Measurements from ENCODE around the gene CRABP2.

CRABP2 gene

DNA sequence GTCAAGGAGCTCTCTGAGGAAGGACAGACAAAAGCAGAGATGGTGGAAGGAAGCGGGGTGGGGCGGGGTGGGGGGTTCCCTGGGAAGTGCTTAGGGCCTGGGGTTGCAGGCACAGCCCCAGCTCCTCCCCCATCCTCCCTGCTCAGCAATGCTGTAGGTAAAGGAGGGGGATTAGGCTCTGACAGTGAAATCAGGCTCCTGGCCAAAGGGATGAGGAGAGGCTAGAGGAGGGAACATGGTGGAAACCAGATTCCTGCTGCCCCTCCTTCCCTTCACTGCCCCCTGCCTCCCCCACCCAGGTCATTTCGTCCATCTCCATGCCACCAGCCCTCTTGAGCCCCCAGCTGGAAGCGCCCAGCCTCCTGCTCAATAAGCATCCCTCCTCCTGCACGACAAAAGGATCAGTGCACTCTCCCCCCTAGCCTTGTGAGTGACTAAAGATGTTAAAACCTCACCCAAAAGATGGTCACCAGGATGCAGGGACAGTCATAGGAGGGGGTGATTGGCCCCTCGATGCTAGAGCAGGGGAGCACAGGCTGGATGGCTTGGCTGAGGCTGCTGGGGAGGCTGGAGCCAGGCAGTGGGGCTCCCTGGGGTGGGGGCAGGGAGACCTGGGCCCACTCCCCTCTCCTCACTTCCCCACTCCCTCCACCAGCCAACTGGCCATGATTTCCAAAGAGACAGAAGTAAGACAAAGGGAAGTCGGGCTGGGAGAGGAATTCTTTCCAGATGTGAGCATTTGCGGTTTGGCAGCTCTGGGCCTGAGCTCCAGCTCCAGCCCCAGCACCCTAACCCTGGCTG is 2.2 kb upstream of the CRABP2 start:
- no peak for DNase-seq

DNA sequence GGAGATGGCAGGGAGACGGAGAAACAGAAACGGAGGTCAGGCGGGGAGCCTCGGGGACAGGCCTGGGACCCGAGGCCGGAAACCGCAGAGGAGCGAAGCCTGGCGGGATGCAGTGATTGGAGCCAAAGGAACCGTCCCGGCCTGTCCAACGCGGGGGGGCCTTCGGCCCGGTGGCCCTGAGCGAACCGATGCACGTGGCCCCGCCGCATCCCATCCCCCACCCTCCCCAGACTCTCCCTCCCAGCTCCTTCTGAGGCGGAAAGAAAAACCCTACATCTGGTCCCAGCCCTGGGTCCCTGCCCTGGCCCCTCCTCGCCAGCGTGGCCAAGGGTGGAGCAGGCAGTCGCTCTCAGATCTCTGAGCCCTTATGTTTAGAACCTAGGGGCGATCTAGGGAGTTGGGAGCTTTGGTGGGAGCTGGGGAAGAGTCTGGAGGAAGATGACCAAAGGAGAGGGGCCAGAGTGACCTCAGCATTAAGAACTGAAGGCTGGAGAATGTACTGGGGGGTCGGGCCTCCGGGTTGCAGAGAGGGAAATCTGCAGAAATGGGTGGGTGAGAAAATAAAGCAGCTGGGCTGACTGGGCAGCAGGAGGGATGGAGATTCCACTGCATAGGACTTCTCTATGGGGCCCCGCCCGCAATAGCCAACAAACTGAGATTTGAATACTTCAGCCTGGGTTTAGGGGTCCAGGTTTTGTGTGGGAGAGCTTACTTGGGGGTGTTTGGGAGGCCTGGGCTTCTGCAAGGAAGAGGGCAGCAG is 1.5 kb upstream of the CRABP2 start:
- DNase-seq, result no peak

DNA sequence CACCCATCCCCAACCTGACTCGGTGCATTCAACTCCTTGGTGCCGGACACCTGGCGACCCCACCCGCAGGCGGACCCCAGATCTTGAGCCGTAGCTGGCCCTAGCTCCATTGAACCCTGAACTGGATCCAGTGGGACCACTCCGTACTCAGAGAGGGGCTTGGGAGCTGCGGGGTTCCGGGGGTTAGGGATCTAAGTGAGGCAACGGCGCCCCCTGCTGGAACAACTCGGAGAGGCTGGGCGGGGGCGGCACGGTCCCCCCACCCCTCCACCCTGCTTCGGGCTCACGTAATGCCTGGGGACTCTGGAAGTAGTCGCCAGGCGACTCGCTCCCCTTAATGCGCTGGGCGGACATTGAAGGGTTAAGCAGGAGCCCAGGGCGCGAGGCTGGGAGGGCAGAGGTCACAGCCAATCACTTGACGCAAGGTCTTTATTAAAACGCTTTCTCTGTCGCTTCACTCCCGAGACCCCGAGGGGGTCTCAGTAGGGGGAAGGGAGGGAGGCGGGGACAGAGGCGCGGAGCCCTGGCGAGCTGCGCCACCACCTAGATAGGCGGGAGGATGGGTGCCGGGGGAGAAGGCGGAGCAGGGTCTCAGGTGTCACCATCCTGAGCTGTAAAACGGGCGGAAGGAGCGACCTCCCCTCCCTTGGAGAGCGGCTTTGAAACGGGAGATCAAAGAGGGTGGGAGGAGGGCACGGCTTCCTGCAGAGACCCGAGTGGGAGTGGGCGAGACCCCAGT is 704 bp upstream of the CRABP2 start:
- DNase-seq, result no peak

DNA sequence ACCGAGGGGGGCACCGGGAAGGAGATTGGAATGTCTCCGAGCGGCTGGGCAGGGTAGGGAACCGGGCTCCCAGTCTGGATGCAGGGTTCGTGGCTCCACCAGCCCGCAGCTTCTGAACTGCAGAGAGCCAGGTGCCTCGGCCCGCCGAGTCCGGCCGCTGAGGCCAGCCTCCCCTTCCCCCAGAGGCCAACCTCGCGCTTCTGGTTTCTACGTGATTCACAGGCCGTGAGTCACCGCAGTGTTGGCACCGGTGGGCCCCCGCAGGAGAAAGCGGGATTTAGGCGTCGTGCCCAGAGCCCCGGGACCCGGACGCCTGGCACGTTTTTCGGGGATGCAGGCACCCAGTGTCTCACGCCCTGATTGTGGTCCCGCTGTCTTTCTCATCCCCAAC is 458 bp downstream of the CRABP2 start:
- DNase-seq, result no peak

DNA sequence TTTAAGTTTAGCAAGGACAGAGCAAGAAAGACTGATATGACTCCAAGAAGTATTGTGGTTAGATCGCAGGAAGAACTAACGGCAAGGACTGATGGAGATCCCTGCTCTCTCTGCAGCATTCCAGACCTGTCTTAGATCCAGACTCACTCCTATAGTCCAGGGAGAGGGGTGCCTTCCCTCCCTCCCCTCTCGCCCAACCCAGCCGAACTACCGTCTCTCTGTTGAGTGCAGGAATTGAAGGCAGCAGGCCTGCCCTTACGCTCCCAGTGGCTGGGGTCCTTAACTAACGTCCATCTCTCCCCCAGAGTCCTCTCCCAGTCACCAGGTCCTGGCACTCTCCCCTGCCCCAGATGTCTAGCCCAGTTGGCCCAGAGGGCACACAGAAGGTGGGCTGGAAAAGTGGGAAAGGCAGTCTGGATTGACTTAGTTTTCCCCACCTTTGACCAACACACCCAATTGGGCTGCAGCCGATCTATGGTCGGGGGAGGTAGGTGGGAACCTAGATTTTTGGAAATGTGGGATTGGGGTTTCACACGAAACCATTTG is 1.1 kb downstream of the CRABP2 start:
- no peak for DNase-seq

DNA sequence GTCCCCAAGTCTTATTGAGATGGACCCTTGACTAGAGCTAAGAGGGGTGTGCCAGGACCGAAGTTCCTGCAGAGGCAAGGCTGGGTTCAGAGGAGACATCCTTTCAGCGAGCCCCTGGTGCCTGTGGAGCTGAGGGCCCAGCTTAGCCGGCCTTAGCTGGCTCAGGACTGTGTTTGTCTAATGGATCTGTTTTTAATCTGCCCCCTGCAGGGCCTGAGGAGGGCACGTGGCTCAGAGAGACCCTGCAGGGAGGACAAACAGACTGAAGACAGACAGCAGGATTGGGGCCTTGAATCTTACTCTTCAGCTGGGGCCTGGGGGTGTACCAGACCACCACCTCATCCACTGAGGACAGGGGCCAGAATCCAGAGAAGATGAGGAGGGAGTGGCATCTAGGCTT is 1.6 kb downstream of the CRABP2 start:
- DNase-seq, result peak; percentile 32

DNA sequence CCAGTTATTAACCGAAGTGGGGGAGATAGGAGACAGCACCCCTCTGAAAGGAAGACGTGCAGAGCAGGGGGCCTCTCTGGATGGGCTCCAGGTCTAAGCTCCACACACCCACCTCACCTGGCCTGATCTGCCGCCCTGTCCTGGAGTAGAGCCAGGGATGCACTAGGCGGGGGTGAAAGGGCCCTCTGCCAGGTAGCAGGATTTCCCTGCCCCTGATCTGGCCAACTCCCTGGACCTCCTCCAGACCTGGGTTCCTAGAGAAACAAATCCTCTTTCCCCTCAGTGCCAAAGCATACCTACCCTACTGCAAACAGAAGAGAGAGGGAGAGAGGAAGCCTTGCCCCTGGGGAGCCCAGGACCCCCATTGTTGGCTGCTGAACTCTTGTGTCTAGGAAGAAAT is 2.0 kb downstream of the CRABP2 start:
- DNase-seq, result peak; percentile 18

DNA sequence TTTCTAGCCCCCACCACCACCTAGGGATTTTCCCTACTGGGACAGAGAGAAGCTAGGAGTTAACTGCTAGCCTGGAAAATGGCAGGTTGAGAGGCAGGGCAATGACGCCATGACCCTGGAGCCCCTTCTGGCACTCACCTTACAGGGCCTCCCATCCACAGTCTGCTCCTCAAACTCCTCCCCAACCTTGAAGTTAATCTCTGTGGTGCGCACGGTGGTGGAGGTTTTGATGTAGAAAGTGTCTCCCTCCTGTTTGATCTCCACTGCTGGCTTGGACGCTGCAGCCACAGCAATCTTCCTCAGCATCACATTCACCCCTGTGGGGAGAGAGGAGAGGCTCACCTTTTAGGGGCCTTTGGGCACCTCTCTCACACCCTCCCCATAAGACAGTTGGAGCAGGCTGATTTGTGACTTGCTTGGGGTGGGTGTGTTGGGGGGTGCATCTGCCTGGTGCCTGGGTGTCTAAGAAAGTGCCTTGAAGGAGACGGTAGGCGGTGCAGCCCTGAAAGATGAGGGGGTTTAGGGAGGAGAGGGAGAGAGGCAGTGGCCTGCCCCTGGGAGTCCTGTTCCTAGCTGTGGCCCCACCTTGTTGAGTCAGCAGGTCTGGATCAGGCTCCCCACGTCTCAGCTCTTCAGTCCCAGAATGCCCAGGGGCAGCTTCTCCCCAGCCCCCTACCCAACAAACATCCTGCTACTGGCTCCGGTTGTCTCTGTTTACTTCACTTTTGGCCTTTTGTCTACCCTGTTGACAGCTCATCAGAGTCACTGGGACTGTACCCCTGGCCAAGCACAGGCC is 4.4 kb downstream of the CRABP2 start:
- DNase-seq, result no peak

DNA sequence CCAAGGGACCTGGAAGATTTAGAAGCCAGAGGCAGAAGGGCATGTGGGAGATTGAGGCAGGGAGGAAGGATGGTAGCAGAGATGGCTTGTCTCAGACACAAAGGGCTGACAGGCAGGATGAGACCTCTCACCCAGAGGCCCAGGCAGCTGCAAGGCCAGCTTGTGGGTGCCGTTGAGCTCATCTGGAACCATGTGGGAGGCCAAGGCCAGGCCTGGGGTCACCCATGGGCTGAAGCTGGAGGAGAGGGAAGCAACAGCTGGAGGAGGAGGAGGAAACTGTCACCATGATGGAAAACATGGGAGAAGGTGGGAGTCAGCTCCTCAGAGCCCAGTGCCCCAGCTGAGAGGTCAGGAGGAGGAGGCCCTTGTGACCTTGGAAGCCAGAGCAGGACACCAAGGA is 6.4 kb downstream of the CRABP2 start:
- DNase-seq, result no peak

DNA sequence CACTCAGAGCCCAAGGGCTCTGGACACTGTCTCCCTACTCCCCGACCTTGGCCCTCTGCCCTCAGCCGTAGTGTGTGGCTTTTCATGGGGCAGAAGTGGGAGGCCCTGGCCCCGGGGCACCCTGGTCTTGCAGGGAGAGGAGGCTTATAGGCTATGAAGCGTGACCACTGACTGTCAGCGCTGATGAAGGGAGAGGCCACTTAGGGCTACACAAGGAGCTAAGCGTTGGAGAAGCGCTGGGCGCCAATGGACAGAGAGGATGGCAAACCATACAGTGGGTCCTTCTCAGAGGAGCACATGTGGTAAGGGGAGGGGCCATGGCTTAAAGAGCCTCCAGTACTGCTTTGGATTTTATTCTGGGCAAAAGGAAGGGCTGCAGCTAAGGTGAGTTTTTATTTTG is 7.9 kb downstream of the CRABP2 start:
- DNase-seq, result no peak

DNA sequence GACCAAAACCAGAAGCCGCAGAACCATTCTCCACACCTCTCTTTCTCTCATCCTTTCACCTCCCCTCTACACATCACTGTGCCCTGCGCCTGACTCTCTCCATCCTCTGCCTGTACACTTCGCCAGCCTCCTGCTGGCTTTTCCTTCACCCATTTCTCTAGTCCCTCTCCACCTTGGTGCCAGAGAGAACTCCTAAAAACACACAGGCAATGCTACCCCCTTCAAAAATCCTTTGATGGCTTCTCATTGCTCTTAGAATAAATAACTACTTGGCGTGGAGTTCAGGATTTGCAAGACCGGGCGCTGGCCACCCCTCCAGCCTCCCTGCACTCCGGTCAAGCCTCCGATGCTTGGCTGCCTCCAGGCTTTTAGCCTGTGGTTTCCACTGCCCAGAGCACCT is 8.6 kb downstream of the CRABP2 start:
- DNase-seq, result no peak

DNA sequence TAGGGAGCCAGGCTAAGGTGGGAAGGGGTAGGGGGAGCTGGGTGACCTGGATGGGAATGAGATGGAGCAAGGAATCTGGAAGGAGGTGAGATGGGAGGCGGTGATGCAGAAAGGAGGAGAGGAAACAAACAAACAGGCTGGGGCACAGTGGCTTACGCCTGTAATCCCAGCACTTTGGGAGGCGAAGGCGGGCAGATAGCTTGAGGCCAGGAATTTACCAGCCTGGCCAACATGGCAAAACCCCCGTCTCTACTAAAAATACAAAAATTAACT is 10.8 kb downstream of the CRABP2 start:
- DNase-seq, result no peak

DNA sequence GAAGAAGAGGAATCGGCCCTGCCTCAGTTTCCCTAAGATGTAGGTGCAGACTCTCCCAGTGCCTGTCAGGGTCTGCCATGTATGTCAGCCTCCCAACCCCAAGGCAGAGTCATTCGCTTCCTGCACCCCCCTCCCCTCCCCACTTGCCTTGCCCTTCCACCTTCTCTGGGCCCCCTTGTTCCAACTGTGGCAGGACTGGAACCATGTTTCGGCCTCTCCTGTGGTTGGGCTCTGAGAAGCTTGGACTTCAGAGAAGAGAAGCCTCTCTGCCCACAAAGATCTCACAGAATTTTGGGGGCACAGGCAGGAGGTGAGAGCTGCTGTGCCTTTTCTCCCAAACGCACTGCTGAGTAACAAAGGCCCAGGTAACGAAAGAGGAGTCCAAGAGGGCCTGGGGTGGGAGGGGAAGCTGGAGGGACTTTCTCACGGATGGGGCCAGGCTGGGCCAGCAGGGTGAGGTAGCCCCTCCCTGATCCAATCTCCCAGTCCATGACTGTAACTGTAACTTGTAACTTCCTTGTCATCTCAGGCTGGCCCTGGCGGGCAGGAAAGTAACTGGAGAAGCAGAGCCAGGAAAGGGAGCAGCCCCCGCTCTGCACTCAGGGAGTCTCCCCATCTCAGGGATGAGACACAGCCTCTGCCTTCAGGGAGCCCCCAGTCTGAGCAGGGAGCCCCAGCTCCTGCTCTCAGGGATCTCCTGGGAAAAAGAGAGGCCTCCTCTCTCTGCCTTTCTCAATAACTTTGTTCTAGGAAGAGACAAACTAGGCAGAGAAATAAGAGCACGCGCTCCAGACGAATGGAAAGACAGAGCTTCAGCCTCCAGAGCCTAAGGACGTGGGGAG is 11.3 kb downstream of the CRABP2 start:
- no peak for DNase-seq

DNA sequence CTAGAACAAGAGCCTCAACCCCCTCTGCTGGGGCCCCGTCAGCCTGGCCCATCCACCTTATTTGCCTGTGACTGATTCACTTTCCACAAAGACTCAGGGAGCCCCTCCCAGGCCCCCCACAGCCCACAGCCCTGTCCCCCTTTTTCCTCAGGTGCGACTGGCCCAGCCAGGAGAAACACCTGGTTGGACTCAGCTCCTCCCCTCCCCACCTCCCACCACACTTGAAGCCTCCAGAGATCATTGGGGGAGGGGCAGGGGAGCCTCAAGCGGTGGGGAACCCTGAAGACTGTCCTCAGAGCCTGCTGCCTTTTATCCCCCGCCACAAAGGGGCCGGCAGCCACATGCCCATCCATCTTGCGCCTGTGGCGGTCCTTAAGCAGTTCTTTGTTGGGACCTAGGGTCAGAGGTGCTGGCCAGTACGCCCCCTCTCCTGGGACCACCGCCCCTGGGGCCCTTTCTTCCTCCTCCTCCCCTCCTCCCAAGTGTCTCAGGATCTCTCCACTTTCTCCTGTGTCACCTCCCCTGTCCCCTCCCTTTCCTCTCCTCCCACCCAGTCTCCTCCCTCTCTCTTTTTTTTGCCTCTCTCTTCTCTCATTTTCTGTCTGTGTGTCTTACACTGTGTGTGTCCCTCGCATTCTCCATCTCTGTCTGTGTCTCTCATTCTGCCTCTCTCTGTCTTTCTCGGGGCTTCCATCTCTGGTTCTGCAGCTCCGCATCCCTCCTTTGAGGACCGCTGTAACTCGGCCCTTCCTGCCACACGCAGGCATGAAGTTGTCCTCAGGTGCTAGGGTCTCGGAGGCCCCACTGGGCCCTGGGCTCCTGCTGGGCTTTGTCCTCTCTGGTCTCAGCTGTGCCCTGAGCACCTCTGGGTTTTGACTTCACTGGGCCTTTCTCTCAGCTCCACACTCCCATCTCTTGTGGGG is 12.2 kb downstream of the CRABP2 start:
- DNase-seq, result peak; percentile 15

DNA sequence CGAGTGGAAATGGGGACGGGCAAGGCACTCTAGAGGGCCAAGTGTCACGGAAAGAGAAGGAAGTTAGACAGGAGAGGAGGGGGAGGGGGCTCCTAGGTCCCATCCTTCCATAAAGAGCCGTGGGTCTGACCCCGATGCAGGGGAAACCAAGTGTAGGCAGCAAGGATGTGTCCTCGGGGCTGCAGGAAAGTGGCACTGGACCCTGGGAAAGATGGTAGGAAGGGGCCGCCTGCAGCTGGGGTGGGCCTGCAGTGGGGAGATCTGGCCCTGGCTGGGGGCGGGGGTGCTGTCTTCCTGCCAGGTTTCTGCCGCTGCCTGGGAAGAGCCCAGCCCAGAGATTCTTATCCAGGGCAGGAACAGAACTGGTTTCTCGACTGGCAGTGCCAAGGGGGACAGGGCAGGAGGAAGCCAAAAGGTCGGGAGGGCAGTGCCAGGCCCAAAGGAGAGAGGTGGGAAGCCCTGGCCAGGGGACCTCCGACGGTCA is 12.9 kb downstream of the CRABP2 start:
- DNase-seq, result no peak

DNA sequence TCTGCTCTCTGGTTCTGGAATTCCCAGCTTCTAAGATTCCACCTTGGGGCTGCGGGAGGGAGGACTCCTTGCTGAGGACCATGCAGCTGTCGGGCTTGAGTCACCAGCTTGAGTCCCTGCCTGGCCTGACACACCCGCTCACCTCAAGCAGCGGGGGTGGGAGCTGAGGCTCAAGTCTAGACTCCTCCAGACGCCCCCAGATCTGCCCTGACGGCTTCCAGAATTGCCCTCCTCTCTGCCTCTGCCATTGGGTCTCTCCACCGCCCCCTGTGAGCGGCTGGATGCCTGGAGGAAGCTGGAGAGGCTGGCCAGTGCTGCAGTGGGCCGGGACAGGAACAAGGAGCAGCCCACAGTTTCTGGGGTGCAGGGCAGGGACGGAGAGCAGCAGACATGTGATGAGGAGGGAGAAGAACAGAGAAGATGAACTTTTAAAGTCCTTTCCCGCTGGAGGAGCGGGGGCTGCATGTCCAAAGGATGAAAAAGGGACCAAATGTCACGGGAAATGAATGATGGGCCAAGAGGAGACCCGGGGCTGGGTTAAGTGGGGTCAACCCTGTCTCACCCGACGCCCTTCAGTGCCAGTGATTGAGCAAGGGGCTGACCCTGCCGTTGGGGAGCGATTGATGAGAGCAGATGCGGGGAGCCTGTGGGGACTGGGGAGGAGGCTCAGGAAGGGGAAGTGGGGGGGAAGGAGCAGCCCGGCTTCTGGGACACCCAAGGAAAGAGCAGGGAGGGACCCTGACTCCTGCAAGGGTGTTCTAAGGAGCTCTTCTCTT is 13.5 kb downstream of the CRABP2 start:
- DNase-seq, result no peak

DNA sequence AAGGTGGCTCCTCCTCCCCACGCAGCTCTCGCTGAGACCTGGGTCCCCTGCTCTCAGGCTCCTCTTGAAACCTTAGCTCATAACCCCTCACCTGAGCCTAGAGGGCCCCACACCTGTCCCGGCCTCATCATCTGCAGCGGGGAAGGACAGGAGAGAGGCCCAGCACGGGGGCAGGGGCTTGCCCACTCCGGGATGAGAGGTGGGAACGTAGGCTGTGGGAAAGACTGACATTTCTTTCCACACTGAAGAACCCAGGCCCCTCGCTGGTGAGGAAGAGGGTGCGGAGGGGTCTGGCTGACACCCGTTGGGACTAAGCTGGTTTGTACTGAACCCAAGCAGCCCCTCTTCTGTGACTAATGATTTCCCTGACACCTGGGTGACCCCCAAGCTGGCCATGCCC is 14.2 kb downstream of the CRABP2 start:
- no peak for DNase-seq

DNA sequence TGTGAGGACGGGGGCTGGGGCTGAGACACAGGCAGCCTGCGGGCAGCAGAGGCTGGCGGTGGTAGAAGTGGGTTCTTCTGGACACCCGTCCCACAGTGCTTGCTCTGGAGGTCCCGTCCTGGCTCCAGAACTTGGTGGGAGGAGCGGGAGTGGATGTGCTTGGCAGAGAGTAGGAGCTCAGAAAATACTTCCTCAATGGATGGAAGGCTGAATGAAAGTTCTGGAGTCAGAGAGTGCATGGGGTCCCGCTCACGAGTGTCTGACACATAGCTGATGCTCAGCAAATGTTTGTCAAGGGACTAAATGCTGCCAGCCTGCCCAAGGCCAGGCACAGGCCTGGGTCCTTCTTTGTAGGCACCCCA is 14.7 kb downstream of the CRABP2 start:
- no peak for DNase-seq

DNA sequence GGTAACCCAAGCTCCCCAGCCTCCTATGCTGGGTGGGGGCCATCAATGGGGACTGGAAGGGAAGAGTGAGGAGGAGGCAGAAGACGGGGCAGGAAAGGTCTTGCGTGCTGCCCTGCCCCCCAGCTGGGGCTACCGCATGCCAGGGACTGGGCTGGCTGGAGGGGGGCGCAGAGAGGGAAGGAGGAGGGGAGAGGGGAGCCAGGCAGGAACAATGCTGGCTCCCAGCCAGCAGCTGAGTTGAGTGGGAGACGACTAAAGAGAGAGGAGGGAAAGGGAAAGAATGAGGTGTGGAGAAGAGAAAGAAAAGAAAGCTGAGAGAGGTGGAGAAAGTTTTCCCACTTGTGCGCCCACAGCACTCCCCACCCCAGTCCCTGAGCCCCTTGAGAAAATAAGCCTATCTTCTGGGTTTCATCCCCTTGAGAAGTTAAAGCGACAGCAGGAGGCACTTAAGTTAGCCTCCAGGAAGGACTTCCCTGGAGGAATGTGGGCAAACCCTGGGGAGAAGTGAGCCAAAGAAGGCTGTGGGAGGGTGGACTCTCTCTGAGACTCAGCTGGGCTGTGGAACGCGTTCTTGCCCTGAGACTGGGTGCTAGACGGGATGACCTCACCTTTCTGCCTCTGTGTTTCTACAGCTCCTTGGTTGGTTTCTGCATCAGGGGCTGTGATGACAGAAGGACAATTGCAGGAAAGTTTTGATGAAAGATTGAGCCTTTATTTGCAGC is 15.3 kb downstream of the CRABP2 start:
- no peak for DNase-seq
